ENCODE data around the gene MATCAP1.

DNA sequence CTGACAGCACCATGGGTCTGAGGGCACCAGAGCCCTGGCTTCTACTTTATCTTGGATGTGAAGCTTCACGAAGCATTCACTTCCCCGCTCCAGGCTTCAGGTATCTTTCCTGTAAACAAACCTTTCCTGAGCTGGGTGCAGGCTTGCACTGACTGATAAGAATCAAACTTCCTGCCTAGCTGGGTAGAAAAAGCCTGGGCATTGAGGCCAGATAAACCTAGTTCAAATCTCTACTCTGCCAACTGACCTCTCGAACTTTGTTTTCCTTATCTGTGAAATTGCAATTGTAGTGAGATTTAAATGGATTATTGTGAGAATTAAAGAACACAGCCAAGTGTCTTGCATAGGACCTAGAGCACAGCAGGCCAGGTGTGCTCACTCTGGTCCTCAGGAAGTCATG is 40.2 kb upstream of the MATCAP1 start:
- no peak for TF ChIP-seq CTCF (IDR thresholded peaks at IDR 0.05)
- no peak for TF ChIP-seq POLR2A (IDR thresholded peaks at IDR 0.05)
